Measurements from ENCODE around the gene GLIS1. TPM values are rescaled to one million over a fixed set of nuclear protein-coding genes. Genes with fewer than 3 reads are reported as not detected.

GLIS1 gene
- total RNA-seq, 1 experiment from 2014 or later = 1.7 TPM

GRCh38 chr1:53529555-53529954 is 209.4 kb downstream of the GLIS1 start:
- Histone ChIP-seq H3K9ac (ENCODE audit: low read length) (no peak overlapping the region), H3K4me1 (ENCODE audit: insufficient read depth, low read length) (no peaks in the 10 kb centered on the region), H3K4me3 (ENCODE audit: low read length) (no peak overlapping the region), H2AFZ (ENCODE audit: low read length) (no peak overlapping the region), H3K27ac (ENCODE audit: low read length) (no peak overlapping the region), H3K9me3 (ENCODE audit: low read length) (no peaks in the 10 kb centered on the region), H3K9me2 (replicated peaks; ENCODE audit: low read length) (no peaks in the 10 kb centered on the region), H3F3A (ENCODE audit: low read length, unreplicated experiment) (no peaks in the 10 kb centered on the region), H3K4me2 (ENCODE audit: low read length) (no peak overlapping the region), H3K79me2 (ENCODE audit: low read length) (no peaks in the 10 kb centered on the region), H4K20me1 (ENCODE audit: low read length) (no peaks in the 10 kb centered on the region), H3K36me3 (ENCODE audit: low read depth, low read length) (no peaks in the 10 kb centered on the region), H3K27me3 (ENCODE audit: low read length) (no peaks in the 10 kb centered on the region)
- TF ChIP-seq EZH2 (IDR thresholded peaks at IDR 0.05; ENCODE audit: low read length, unreplicated experiment) (no peak), EZH2phosphoT487 (IDR thresholded peaks at IDR 0.05; ENCODE audit: borderline replicate concordance, low read length) (no peak)
- no peak for ATAC-seq
- intact Hi-C loops (cut with micrococcal nuclease) = no loop called here
- no peak for DNase-seq
- ChIA-PET POLR2A (ENCODE audit: unreplicated experiment) (no interaction called here), CTCF (no interaction called here)
- no TSS peak for BruUV-seq (replicated peaks)

- Histone ChIP-seq H2AFZ (ENCODE audit: low read length) (no peak overlapping the region), H4K20me1 (ENCODE audit: low read length) (no peaks in the 10 kb centered on the region), H3K4me1 (ENCODE audit: insufficient read depth, low read length) (no peaks in the 10 kb centered on the region), H3K27me3 (ENCODE audit: low read length) (no peaks in the 10 kb centered on the region), H3F3A (ENCODE audit: low read length, unreplicated experiment) (no peaks in the 10 kb centered on the region), H3K9me3 (ENCODE audit: low read length) (no peaks in the 10 kb centered on the region), H3K36me3 (ENCODE audit: low read depth, low read length) (no peaks in the 10 kb centered on the region), H3K79me2 (ENCODE audit: low read length) (no peaks in the 10 kb centered on the region), H3K9ac (ENCODE audit: low read length) (no peak overlapping the region), H3K4me2 (ENCODE audit: low read length) (no peak overlapping the region), H3K4me3 (ENCODE audit: low read length) (no peak overlapping the region), H3K27ac (ENCODE audit: low read length) (no peak overlapping the region), H3K9me2 (replicated peaks; ENCODE audit: low read length) (no peaks in the 10 kb centered on the region)
- CTCF ChIA-PET = no interaction called here
- BruUV-seq (replicated peaks) = no TSS peak
- intact Hi-C loops (cut with micrococcal nuclease) = no loop called here
- TF ChIP-seq CTCF (conservative IDR thresholded peaks at IDR 0.05; ENCODE audit: low read depth, low read length) = no peak
- TF ChIP-seq EZH2phosphoT487 (IDR thresholded peaks at IDR 0.05; ENCODE audit: borderline replicate concordance, low read length) = no peak
- TF ChIP-seq EZH2 (IDR thresholded peaks at IDR 0.05; ENCODE audit: low read length, unreplicated experiment) = no peak
- no peak for DNase-seq
- ATAC-seq = no peak
- POLR2A ChIA-PET (ENCODE audit: unreplicated experiment) = no interaction called here
Observed at GRCh38 chr1:53527368-53527767, 211.6 kb downstream of the GLIS1 start.

GRCh38 chr1:53526451-53527101 is 212.4 kb downstream of the GLIS1 start:
- H2AFZ ChIP-seq (ENCODE audit: low read length) = no peak overlapping the region
- H3K4me3 ChIP-seq (ENCODE audit: low read length) = no peak overlapping the region
- H3K9me3 ChIP-seq (ENCODE audit: low read length) = no peaks in the 10 kb centered on the region
- no peak overlapping the region for H3K27ac ChIP-seq (ENCODE audit: low read length)
- H3K4me1 ChIP-seq (ENCODE audit: insufficient read depth, low read length) = no peaks in the 10 kb centered on the region
- ATAC-seq = no peak
- CTCF ChIA-PET = no interaction called here
- POLR2A ChIA-PET (ENCODE audit: unreplicated experiment) = no interaction called here
- intact Hi-C loops (cut with micrococcal nuclease) = no loop called here
- no peak overlapping the region for H3K4me2 ChIP-seq (ENCODE audit: low read length)
- no peaks in the 10 kb centered on the region for H3K27me3 ChIP-seq (ENCODE audit: low read length)
- no peak for DNase-seq
- TF ChIP-seq EZH2 (IDR thresholded peaks at IDR 0.05; ENCODE audit: low read length, unreplicated experiment) (no peak), EZH2phosphoT487 (IDR thresholded peaks at IDR 0.05; ENCODE audit: borderline replicate concordance, low read length) (no peak), CTCF (conservative IDR thresholded peaks at IDR 0.05; ENCODE audit: low read depth, low read length) (no peak)
- BruUV-seq (replicated peaks) = no TSS peak
- H3K9ac ChIP-seq (ENCODE audit: low read length) = no peak overlapping the region
- no peaks in the 10 kb centered on the region for H3F3A ChIP-seq (ENCODE audit: low read length, unreplicated experiment)
- no peaks in the 10 kb centered on the region for H3K79me2 ChIP-seq (ENCODE audit: low read length)
- H3K9me2 ChIP-seq (replicated peaks; ENCODE audit: low read length) = no peaks in the 10 kb centered on the region
- H4K20me1 ChIP-seq (ENCODE audit: low read length) = no peaks in the 10 kb centered on the region
- no peaks in the 10 kb centered on the region for H3K36me3 ChIP-seq (ENCODE audit: low read depth, low read length)
